ENCODE measurements around the gene SLC6A19.

DNA sequence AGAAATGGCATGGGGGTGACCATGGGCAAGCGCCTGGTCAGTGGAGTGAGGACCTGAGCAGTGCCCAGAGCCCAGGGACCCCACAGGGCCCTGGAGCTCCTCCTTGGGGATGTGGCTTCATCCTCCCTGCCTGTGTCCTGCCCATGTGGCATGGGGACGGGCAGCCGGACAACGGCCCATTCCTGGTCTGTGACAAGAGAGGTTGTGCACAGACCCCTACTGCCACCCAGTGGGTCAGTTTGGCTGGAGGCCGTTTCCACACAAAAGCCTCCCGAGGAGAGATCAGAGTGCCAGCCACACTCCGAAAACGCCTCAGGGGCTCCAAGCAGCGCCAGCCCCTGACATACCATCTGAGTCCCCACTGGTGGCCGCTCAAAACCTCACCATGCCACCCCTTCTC lies 43.6 kb downstream of the SLC6A19 start:
- no peak for TF ChIP-seq POLR2A (IDR thresholded peaks at IDR 0.05)
- no peak for TF ChIP-seq EP300 (IDR thresholded peaks at IDR 0.05)
- TF ChIP-seq, protein P1, sequence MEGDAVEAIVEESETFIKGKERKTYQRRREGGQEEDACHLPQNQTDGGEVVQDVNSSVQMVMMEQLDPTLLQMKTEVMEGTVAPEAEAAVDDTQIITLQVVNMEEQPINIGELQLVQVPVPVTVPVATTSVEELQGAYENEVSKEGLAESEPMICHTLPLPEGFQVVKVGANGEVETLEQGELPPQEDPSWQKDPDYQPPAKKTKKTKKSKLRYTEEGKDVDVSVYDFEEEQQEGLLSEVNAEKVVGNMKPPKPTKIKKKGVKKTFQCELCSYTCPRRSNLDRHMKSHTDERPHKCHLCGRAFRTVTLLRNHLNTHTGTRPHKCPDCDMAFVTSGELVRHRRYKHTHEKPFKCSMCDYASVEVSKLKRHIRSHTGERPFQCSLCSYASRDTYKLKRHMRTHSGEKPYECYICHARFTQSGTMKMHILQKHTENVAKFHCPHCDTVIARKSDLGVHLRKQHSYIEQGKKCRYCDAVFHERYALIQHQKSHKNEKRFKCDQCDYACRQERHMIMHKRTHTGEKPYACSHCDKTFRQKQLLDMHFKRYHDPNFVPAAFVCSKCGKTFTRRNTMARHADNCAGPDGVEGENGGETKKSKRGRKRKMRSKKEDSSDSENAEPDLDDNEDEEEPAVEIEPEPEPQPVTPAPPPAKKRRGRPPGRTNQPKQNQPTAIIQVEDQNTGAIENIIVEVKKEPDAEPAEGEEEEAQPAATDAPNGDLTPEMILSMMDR (IDR thresholded peaks at IDR 0.05) = no peak
